SU-DHL-6 (cell line): ENCODE results near the gene OBI1.

Experiments
- H2AFZ ChIP-seq: fragments of 200-600 bp; sonication (generic); 2 replicates; pipeline ENCODE4 v1.6.1; 2014; ENCODE audit warnings: low read depth, mild to moderate bottlenecking, moderate library complexity, mixed read lengths, antibody characterized with exemption, low read length; ENCODE audit not compliant: severe bottlenecking
- H3F3A ChIP-seq: fragments of 200-600 bp; shearing (Covaris generic); 2 replicates; pipeline ENCODE4 v1.6.0; 2016; ENCODE audit warnings: antibody characterized with exemption, mild to moderate bottlenecking; ENCODE audit not compliant: insufficient read depth
- H3K27ac ChIP-seq: fragments of 200-600 bp; sonication (generic); 2 replicates; pipeline ENCODE4 v1.5.1; 2016; ENCODE audit warnings: low read depth, mild to moderate bottlenecking, low read length, moderate library complexity, mixed read lengths
- H3K27me3 ChIP-seq: fragments of 200-600 bp; sonication (generic), shearing (Covaris generic); 2 replicates; pipeline ENCODE4 v1.6.0; 2014; ENCODE audit warnings: mild to moderate bottlenecking, low read length
- H3K36me3 ChIP-seq: fragments of 200-600 bp; sonication (generic); 2 replicates; pipeline ENCODE4 v1.6.1; 2014; ENCODE audit warnings: mild to moderate bottlenecking, low read length, mixed read lengths
- H3K4me2 ChIP-seq: fragments of 300-600, 200-600 bp; shearing (Covaris generic), sonication (generic); 2 replicates; pipeline ENCODE4 v1.6.0; 2014; ENCODE audit warnings: low read length, low read depth, mild to moderate bottlenecking; ENCODE audit not compliant: poor library complexity, severe bottlenecking
- H3K4me3 ChIP-seq: fragments of 200-600 bp; sonication (generic); 2 replicates; pipeline ENCODE4 v1.5.1; 2014; ENCODE audit warnings: antibody characterized with exemption, low read length, mild to moderate bottlenecking, mixed read lengths; ENCODE audit not compliant: insufficient read depth, poor library complexity, severe bottlenecking
- H3K79me2 ChIP-seq: fragments of 200-600 bp; sonication (generic); 2 replicates; pipeline ENCODE4 v1.6.1; 2014; ENCODE audit warnings: mild to moderate bottlenecking, low read length, moderate library complexity; ENCODE audit not compliant: insufficient read depth
- H3K9ac ChIP-seq: fragments of 200-600 bp; sonication (generic); 2 replicates; pipeline ENCODE4 v1.7.0; 2014; ENCODE audit warnings: mild to moderate bottlenecking, low read length
- H3K9me2 ChIP-seq: fragments of 200-600 bp; sonication (generic); replicated peaks from 2 replicates; pipeline ENCODE4 v1.6.1; 2014; ENCODE audit warnings: low read length; ENCODE audit not compliant: insufficient read depth
- H3K9me3 ChIP-seq: fragments of 200-600 bp; sonication (generic); 2 replicates; pipeline ENCODE4 v1.6.1; 2014; ENCODE audit warnings: low read length, mixed read lengths; ENCODE audit not compliant: insufficient read depth
- H4K20me1 ChIP-seq: fragments of 200-600 bp; sonication (generic); 2 replicates; pipeline ENCODE4 v1.6.1; 2014; ENCODE audit warnings: low read depth, mild to moderate bottlenecking, antibody characterized with exemption, low read length, moderate library complexity, mixed read lengths
- EZH2phosphoT487 ChIP-seq: fragments of 200-600 bp; sonication (generic), shearing (Covaris generic); conservative IDR thresholded peaks from 2 replicates; pipeline ENCODE4 v1.6.1; 2018; ENCODE audit warnings: mild to moderate bottlenecking, antibody characterized with exemption, low read length, moderate library complexity, mixed read lengths
- TF ChIP-seq, protein P1 (sequence below): fragments of 200-600 bp; sonication (generic); IDR thresholded peaks from one replicate; pipeline ENCODE4 v1.5.1; 2017; ENCODE audit warnings: antibody characterized with exemption, mild to moderate bottlenecking, low read length, moderate library complexity; ENCODE audit not compliant: insufficient read depth, poor library complexity, severe bottlenecking

OBI1 gene

DNA sequence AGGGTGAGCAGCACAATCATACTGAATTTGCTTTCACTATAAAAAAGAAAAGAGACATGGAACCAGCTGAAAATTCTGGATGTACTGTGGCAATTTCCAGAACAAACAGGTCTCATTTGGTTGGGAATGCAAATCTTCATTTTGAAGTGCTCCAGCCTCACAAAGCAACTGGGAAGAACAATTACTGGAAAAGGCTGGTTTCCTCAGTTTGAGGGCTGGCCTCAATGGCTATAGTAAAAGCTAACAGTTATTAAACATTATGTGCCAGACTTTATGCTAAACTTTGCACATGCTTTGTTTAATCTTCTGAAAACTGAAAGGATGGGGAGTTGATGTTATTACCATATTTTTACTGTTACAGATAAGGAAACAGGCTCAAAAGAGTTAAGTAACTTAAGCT lies 3.0 kb downstream of the OBI1 start:
- Histone ChIP-seq H3K79me2 (peaks cover 80% of the 10 kb centered on the region), H3K9me2 (no peaks in the 10 kb centered on the region), H3K27ac (no peak overlapping the region), H3K36me3 (no peaks in the 10 kb centered on the region), H3K9me3 (no peaks in the 10 kb centered on the region), H3K9ac (no peak overlapping the region), H3K4me2 (no peak overlapping the region), H4K20me1 (peaks cover 41% of the 10 kb centered on the region), H2AFZ (no peak overlapping the region), H3F3A (peaks cover 5% of the 10 kb centered on the region; the same call in 1 of the 2 replicates), H3K4me3 (no peak overlapping the region), H3K27me3 (no peaks in the 10 kb centered on the region)
- no peak for TF ChIP-seq EZH2phosphoT487
- TF ChIP-seq, protein P1, sequence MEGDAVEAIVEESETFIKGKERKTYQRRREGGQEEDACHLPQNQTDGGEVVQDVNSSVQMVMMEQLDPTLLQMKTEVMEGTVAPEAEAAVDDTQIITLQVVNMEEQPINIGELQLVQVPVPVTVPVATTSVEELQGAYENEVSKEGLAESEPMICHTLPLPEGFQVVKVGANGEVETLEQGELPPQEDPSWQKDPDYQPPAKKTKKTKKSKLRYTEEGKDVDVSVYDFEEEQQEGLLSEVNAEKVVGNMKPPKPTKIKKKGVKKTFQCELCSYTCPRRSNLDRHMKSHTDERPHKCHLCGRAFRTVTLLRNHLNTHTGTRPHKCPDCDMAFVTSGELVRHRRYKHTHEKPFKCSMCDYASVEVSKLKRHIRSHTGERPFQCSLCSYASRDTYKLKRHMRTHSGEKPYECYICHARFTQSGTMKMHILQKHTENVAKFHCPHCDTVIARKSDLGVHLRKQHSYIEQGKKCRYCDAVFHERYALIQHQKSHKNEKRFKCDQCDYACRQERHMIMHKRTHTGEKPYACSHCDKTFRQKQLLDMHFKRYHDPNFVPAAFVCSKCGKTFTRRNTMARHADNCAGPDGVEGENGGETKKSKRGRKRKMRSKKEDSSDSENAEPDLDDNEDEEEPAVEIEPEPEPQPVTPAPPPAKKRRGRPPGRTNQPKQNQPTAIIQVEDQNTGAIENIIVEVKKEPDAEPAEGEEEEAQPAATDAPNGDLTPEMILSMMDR = no peak

DNA sequence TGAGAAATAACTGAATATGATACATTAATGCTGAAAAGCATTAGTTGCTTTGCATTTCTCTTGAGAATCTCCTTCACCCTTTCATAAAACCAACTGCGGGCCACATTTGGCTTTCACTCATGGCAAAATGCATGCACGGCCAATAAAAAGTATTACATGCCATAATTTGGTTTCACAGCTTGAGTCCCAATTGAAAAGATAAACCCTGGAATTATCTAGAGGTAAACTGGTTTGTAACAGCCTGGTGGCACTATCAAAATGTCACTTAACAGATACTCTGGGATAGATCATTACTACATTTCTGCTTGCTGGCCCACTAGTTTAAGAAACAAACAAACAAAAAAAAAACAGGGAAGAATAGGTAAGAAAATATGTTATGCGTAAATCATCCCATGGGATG lies 3.9 kb downstream of the OBI1 start:
- H3K4me2 ChIP-seq = no peak overlapping the region
- peaks cover 50% of the 10 kb centered on the region for H4K20me1 ChIP-seq
- no peaks in the 10 kb centered on the region for H3F3A ChIP-seq
- no peaks in the 10 kb centered on the region for H3K9me3 ChIP-seq
- H3K79me2 ChIP-seq = peaks cover 89% of the 10 kb centered on the region
- no peaks in the 10 kb centered on the region for H3K9me2 ChIP-seq
- no peaks in the 10 kb centered on the region for H3K36me3 ChIP-seq
- H2AFZ ChIP-seq = no peak overlapping the region
- TF ChIP-seq EZH2phosphoT487 = no peak
- TF ChIP-seq, protein P1 = no peak
- H3K27ac ChIP-seq = no peak overlapping the region
- no peaks in the 10 kb centered on the region for H3K27me3 ChIP-seq
- H3K4me3 ChIP-seq = no peak overlapping the region
- H3K9ac ChIP-seq = no peak overlapping the region

DNA sequence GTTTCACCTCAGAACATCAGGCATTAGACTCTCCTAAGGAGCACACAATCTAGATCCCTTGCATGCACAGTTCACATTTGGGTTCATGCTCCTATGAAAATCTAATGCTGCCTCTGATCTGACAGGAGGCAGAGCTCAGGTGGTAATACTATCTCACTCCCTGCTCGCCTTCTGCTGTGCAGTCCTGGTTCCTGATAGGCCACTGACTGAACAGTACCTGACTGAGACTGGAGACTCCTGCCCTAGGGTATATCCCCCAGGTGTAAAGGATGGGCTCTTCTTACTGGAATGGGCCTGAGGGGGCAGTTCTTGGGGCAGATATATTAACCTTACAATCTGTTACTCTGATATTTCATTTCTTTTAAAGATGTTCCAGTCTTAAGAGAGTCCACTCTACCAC lies 6.3 kb downstream of the OBI1 start:
- peaks cover 98% of the 10 kb centered on the region for H3K79me2 ChIP-seq
- H3K9ac ChIP-seq = no peak overlapping the region
- peaks cover 61% of the 10 kb centered on the region for H4K20me1 ChIP-seq

More for the DNA sequence above, 6.3 kb downstream of the OBI1 start:
- Histone ChIP-seq H3K9me3 (no peaks in the 10 kb centered on the region), H3K36me3 (no peaks in the 10 kb centered on the region), H3K27me3 (no peaks in the 10 kb centered on the region), H3K4me3 (no peak overlapping the region), H3F3A (no peaks in the 10 kb centered on the region), H2AFZ (no peak overlapping the region), H3K9me2 (no peaks in the 10 kb centered on the region), H3K4me2 (no peak overlapping the region), H3K27ac (no peak overlapping the region)
- TF ChIP-seq, protein P1 = no peak
- no peak for TF ChIP-seq EZH2phosphoT487
